T1000 (cell line): ENCODE data around the gene LRRC66.

Source experiments
- DNase-seq: peaks from one replicate; lab custom pipeline; 2025; ENCODE audit warnings: mixed read lengths; lab: John Stamatoyannopoulos, UW

LRRC66 gene

GRCh38 chr4:52019936-52020657, at the start of gene LRRC66:
Gene LRRC66 (minus strand): TSS chr4:52020363. CDS start chr4:52017613, 2,750 bp downstream.
- DNase-seq: no peak

GRCh38 chr4:52069571-52069970, 49.4 kb upstream of the LRRC66 start:
- no peak for DNase-seq

GRCh38 chr4:52059372-52059771, 39.2 kb upstream of the LRRC66 start:
- no peak for DNase-seq

GRCh38 chr4:52058275-52058674, 38.1 kb upstream of the LRRC66 start:
- DNase-seq: no peak

- DNase-seq: no peak
Observed at GRCh38 chr4:52057196-52057595, 37.0 kb upstream of the LRRC66 start.

GRCh38 chr4:52054254-52054653, 34.1 kb upstream of the LRRC66 start:
- no peak for DNase-seq

GRCh38 chr4:52052475-52052780, 32.3 kb upstream of the LRRC66 start:
- DNase-seq: no peak

GRCh38 chr4:52051615-52052474, 31.7 kb upstream of the LRRC66 start:
- DNase-seq: peak; percentile 68

GRCh38 chr4:52051213-52051614, 31.1 kb upstream of the LRRC66 start, which contains the start of gene SPATA18:
Gene SPATA18 (plus strand): TSS chr4:52051304. CDS start chr4:52051705, 401 bp downstream.
- no peak for DNase-seq

- no peak for DNase-seq
Observed at GRCh38 chr4:52049266-52049665, 29.1 kb upstream of the LRRC66 start.

GRCh38 chr4:52045028-52045427, 24.9 kb upstream of the LRRC66 start:
- DNase-seq: no peak

- peak; percentile 68 for DNase-seq
Observed at GRCh38 chr4:52038103-52038912, 18.1 kb upstream of the LRRC66 start, which contains the start of gene SGCB. Gene SGCB (minus strand): TSS chr4:52038299. CDS start chr4:52038259, 40 bp downstream.

- no peak for DNase-seq
Observed at GRCh38 chr4:52037689-52038102, 17.5 kb upstream of the LRRC66 start.

- no peak for DNase-seq
Observed at GRCh38 chr4:52036886-52037530, 16.8 kb upstream of the LRRC66 start.

GRCh38 chr4:52035190-52035589, 15.0 kb upstream of the LRRC66 start:
- no peak for DNase-seq

GRCh38 chr4:52032005-52032404, 11.8 kb upstream of the LRRC66 start:
- DNase-seq: no peak

GRCh38 chr4:52028970-52029369, 8.8 kb upstream of the LRRC66 start:
- DNase-seq: peak; percentile 45

- DNase-seq: no peak
Observed at GRCh38 chr4:52017814-52018213, 2.3 kb downstream of the LRRC66 start.

- no peak for DNase-seq
Observed at GRCh38 chr4:52016981-52017380, 3.2 kb downstream of the LRRC66 start.

- DNase-seq: no peak
Observed at GRCh38 chr4:52015366-52015765, 4.8 kb downstream of the LRRC66 start.

- DNase-seq: no peak
Observed at GRCh38 chr4:52014903-52015302, 5.3 kb downstream of the LRRC66 start.

- no peak for DNase-seq
Observed at GRCh38 chr4:52012651-52013050, 7.5 kb downstream of the LRRC66 start.
